Aorta (tissue), 5 donors: ENCODE measurements around the gene TAB3. TPM values are rescaled to one million over a fixed set of nuclear protein-coding genes. Genes with fewer than 3 reads are reported as not detected.

Experiments used
- ATAC-seq: fragments of 200-7000 bp; cut with Tn5 transposase; one replicate; pipeline ENCODE4 v1.9.1; 2022; ENCODE audit warnings: moderate library complexity; ENCODE audit not compliant: low FRiP score
- DNase-seq, 2 donors: peaks; one replicate each; pipeline ENCODE4 v3.0.0-alpha.2; 2020
- H3K27ac ChIP-seq, 2 donors: one replicate each; pipeline ENCODE4 v1.5.1; 2013; ENCODE audit warnings: low read length in 2 of 2, mild to moderate bottlenecking in 2 of 2, moderate library complexity in 2 of 2, control low read depth in 1 of 2, inconsistent platforms in 1 of 2, low read depth in 1 of 2
- H3K27me3 ChIP-seq, 2 donors: one replicate each; pipeline ENCODE4 v1.6.1; 2013; ENCODE audit warnings: control low read depth in 1 of 2, low read length in 1 of 2, mild to moderate bottlenecking in 1 of 2, moderate library complexity in 1 of 2; ENCODE audit not compliant: insufficient read depth in 2 of 2, control insufficient read depth in 1 of 2
- H3K36me3 ChIP-seq, 2 donors: one replicate each; pipeline ENCODE4 v1.6.1; 2013; ENCODE audit warnings: control low read depth in 1 of 2, low read length in 1 of 2, mild to moderate bottlenecking in 1 of 2; ENCODE audit not compliant: insufficient read depth in 2 of 2, control insufficient read depth in 1 of 2
- H3K4me1 ChIP-seq, 2 donors: one replicate each; pipeline ENCODE4 v1.6.1; 2013; ENCODE audit warnings: low read length in 2 of 2, control low read depth in 1 of 2, mild to moderate bottlenecking in 1 of 2, moderate library complexity in 1 of 2; ENCODE audit not compliant: insufficient read depth in 2 of 2, control insufficient read depth in 1 of 2
- H3K4me3 ChIP-seq, 2 donors: one replicate each; pipeline ENCODE4 v1.5.1; 2013; ENCODE audit warnings: low read length in 2 of 2, control low read depth in 1 of 2, mild to moderate bottlenecking in 1 of 2
- H3K9me3 ChIP-seq: one replicate; pipeline ENCODE4 v1.6.1; 2013; ENCODE audit warnings: mild to moderate bottlenecking, low read length; ENCODE audit not compliant: control insufficient read depth
- WGBS, 2 donors: extraction: QIAGEN DNeasy Blood & Tissue Kit; methylation state at CpG; one replicate each; pipeline ENCODE4 v1.1.7; 2013; 5-methylcytosine and 5-hydroxymethylcytosine counted together
- intact Hi-C, 2 donors: fragments of 100-400 bp; cut with DNase I; formaldehyde crosslinking; loops; one replicate each; pipeline versions ENCODE4 v1.14.2 to v1.15.0; 2022
- polyA plus RNA-seq, 2 donors: library from polyadenylated mRNA; stranded (reverse); fragments of 200-250 nt; gene quantifications; one replicate each; pipeline ENCODE4 v1.2.3, GENCODE V29; 2013
- total RNA-seq, 2 donors: library from RNA; stranded (reverse); fragmentation: NEBNext Ultra II Directional; extraction: Animal tissue kit (Norgen Biotek cat#: 25700); gene quantifications; one replicate each; pipeline ENCODE4 v1.2.1, GENCODE V29; 2021
- donor health status: healthy with polysubstance abuse.
- donor health status: Bipolar disorder and iron deficiency.
- donor health status: DM: no; HTN: no; CAD: no.
- donor health status: DM: no; HTN: no; CAD: no.
- donor health status: DM: yes; HTN: yes; CAD: no.

Gene TAB3
- total and polyA plus RNA-seq, 4 donors: 4.5 to 18.0 (median 12.2) TPM

DNA sequence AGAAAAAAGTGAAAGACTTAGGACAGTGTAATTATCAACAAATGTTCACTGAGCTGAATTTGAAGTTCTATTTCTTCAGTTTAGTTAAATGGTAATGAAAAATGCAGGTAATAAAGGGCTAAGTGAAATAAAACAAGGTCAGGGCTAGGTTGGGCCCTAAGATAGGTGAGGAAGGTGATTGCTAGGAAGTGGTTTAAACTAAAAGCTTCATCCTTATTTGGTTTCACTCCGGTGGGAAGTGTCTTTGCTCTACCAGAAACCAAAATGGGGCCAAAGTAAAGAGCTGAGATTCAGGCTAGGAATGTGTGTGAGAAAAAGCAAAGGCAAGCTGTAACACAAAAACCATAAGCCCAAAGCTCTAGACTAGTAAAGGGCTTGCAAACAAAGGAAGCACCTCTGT is 31.0 kb downstream of the TAB3 start:
- WGBS, 2 donors: 27 to 58% methylated on average over 1 of the region's 1 CpG
- Histone ChIP-seq H3K9me3 (no peaks in the 10 kb centered on the region), H3K36me3 (no peaks in the 10 kb centered on the region), H3K27ac (no peak overlapping the region), H3K27me3 (no peaks in the 10 kb centered on the region), H3K4me1 (no peaks in the 10 kb centered on the region), H3K4me3 (no peak overlapping the region)
- ATAC-seq: no peak
- no peak for DNase-seq
- intact Hi-C loops: no loop called here

DNA sequence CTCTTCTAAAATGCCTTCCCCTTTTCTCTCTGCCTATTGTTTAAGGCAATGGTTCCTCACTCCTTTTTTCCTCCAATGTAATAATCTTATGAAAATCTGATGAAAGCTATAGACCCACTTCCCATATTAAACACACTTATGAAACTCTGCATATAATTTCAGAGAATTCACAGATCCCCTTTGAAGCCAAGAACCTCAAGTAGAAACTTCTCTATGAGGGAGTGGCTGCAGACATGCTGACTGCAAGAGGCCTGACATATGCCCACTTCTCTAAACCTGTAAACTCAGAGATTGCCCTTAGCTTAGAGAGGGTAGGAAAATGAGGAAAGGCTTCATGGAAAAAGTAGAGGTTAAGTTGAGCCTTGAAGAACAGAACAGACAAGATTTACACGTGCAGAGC is 37.6 kb downstream of the TAB3 start:
- Histone ChIP-seq H3K4me3 (no peak overlapping the region), H3K4me1 (no peaks in the 10 kb centered on the region), H3K9me3 (no peaks in the 10 kb centered on the region), H3K27ac (no peak overlapping the region), H3K36me3 (no peaks in the 10 kb centered on the region), H3K27me3 (no peaks in the 10 kb centered on the region)
- DNase-seq: no peak
- intact Hi-C loops: no loop called here
- 25 to 98% methylated on average over 1 of the region's 1 CpG for WGBS, 2 donors
- no peak for ATAC-seq

- peaks cover 1 to 3% of the 10 kb centered on the region in 2 donors for H3K36me3 ChIP-seq
- no peaks in the 10 kb centered on the region for H3K27me3 ChIP-seq
- H3K27ac ChIP-seq: no peak overlapping the region
- H3K4me3 ChIP-seq: no peak overlapping the region
- ATAC-seq (no peak), DNase-seq (no peak)
- H3K4me1 ChIP-seq: no peaks in the 10 kb centered on the region
- intact Hi-C loops: no loop called here
- 80 to 94% methylated on average over 4 of the region's 4 CpGs for WGBS, 2 donors
- no peaks in the 10 kb centered on the region for H3K9me3 ChIP-seq
These were observed 53.7 kb downstream of the TAB3 start for GRCh38 chrX:30835373-30835772.

- intact Hi-C loops: no loop called here
- no peak overlapping the region for H3K27ac ChIP-seq
- 90 to 97% methylated on average over 4 of the region's 4 CpGs for WGBS, 2 donors
- no peak for ATAC-seq
- H3K27me3 ChIP-seq: no peaks in the 10 kb centered on the region
- H3K4me1 ChIP-seq: no peaks in the 10 kb centered on the region
- H3K4me3 ChIP-seq: no peak overlapping the region
- H3K36me3 ChIP-seq: peaks cover 1 to 3% of the 10 kb centered on the region in 2 donors
- no peaks in the 10 kb centered on the region for H3K9me3 ChIP-seq
- DNase-seq: no peak
These were observed 55.2 kb downstream of the TAB3 start for GRCh38 chrX:30833896-30834295.

DNA sequence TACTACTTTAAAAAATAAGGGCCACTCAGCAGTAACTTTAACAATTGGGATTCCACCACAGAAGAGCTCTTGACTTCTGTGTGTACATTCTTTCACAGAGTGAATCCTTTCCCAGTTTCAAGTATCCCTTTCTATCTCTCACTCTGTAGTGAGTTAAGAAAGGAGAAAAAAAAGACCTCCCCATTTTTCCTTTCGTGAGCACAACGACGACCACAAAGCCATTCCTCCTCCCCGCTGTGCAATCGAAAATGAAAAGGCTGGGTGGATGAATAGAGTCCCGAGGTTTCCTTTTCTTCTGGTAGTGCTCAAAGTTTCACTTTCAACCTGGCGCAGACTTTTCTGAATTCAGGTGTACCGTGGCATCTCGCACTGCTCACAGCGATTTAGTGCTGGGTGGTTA is 58.0 kb downstream of the TAB3 start:
- Histone ChIP-seq H3K27ac (no peak overlapping the region), H3K9me3 (no peaks in the 10 kb centered on the region), H3K4me1 (no peaks in the 10 kb centered on the region), H3K27me3 (no peaks in the 10 kb centered on the region), H3K36me3 (peaks cover 1 to 3% of the 10 kb centered on the region in 2 donors), H3K4me3 (no peak overlapping the region)
- ATAC-seq (no peak), DNase-seq (no peak)
- intact Hi-C loops: no loop called here
- WGBS, 2 donors: 66 to 84% methylated on average over 10 of the region's 10 CpGs

DNA sequence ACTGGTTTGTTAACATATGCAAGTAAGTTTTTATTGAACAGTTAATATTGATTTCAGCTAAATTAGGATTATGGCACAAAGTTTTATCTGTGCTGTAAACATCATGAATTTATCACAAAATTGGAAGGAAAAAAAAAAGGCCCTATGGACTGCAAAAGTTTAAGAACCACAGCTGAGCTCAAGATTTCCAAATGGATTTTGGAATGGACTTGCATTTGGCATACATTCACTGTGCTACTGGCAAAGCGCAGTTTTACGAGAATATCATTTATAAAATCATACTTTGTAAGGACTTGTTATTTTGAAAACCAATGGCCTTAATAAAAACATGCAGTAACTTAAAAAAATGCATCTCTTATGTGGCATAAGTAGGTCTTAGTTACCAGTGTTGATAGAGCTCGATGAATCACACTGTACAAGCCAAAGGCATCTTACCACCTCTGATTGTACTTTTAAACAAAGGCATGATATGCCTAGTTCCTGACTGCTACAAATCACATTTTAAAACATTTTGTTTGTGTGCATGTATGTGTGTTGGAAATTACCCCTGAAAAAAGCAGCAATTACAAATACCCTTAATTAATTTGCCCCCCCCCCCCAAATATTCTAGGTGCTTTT is 58.6 kb downstream of the TAB3 start:
- intact Hi-C loops: no loop called here
- no peaks in the 10 kb centered on the region for H3K27me3 ChIP-seq

GRCh38 chrX:30824275-30824674 is 64.8 kb downstream of the TAB3 start:
- Histone ChIP-seq H3K4me1 (no peaks in the 10 kb centered on the region), H3K4me3 (no peak overlapping the region), H3K27ac (no peak overlapping the region), H3K9me3 (no peaks in the 10 kb centered on the region), H3K27me3 (no peaks in the 10 kb centered on the region), H3K36me3 (no peaks in the 10 kb centered on the region)
- ATAC-seq (no peak), DNase-seq (no peak)
- intact Hi-C loops: no loop called here
- WGBS, 2 donors: 53 to 55% methylated on average over 3 of the region's 3 CpGs

More for the DNA sequence above, 58.6 kb downstream of the TAB3 start:
- 77 to 90% methylated on average over 3 of the region's 3 CpGs for WGBS, 2 donors
- H3K36me3 ChIP-seq: peaks cover 1 to 3% of the 10 kb centered on the region in 2 donors
- H3K27ac ChIP-seq: no peak overlapping the region
- DNase-seq (no peak), ATAC-seq (no peak)
- H3K4me3 ChIP-seq: no peak overlapping the region
- H3K9me3 ChIP-seq: no peaks in the 10 kb centered on the region
- no peaks in the 10 kb centered on the region for H3K4me1 ChIP-seq

- no peak overlapping the region for H3K4me3 ChIP-seq
- intact Hi-C loops: no loop called here
- H3K27ac ChIP-seq: no peak overlapping the region
- DNase-seq (no peak), ATAC-seq (no peak)
- H3K36me3 ChIP-seq: no peaks in the 10 kb centered on the region
- 79 to 90% methylated on average over 2 of the region's 2 CpGs for WGBS, 2 donors
- H3K27me3 ChIP-seq: no peaks in the 10 kb centered on the region
- H3K4me1 ChIP-seq: no peaks in the 10 kb centered on the region
- no peaks in the 10 kb centered on the region for H3K9me3 ChIP-seq
These were observed 66.3 kb downstream of the TAB3 start for GRCh38 chrX:30822764-30823163.

GRCh38 chrX:30822068-30822681 is 66.9 kb downstream of the TAB3 start:
- no peak overlapping the region for H3K27ac ChIP-seq
- no peaks in the 10 kb centered on the region for H3K9me3 ChIP-seq
- H3K36me3 ChIP-seq: no peaks in the 10 kb centered on the region
- WGBS, 2 donors: 51 to 72% methylated on average over 3 of the region's 3 CpGs
- DNase-seq (no peak), ATAC-seq (no peak)
- no peaks in the 10 kb centered on the region for H3K4me1 ChIP-seq
- H3K27me3 ChIP-seq: no peaks in the 10 kb centered on the region
- intact Hi-C loops: no loop called here
- no peak overlapping the region for H3K4me3 ChIP-seq
